ENCODE results near the gene MSI2.

GRCh38 chr17:57666201-57666870 lies 410.0 kb downstream of the MSI2 start:
- TF ChIP-seq EZH2phosphoT487 (IDR thresholded peaks at IDR 0.05; ENCODE audit: borderline replicate concordance): no peak
- TF ChIP-seq CTCF (conservative IDR thresholded peaks at IDR 0.05; ENCODE audit: low read length): no peak
